Smooth muscle cell (in vitro differentiated cells): Measurements from ENCODE around the gene LIPE. TPM values are rescaled to one million over a fixed set of nuclear protein-coding genes. Genes with fewer than 3 reads are reported as not detected.

Experiments
- DNase-seq: peaks from one replicate; lab custom pipeline; 2025; ENCODE audit not compliant: unreplicated experiment; lab: John Stamatoyannopoulos, UW
- H2AFZ ChIP-seq: fragments of 200-600 bp; sonication (generic); 2 replicates; pipeline ENCODE4 v1.6.0; 2016; ENCODE audit warnings: antibody characterized with exemption, low read depth, mild to moderate bottlenecking
- H3F3A ChIP-seq: fragments of 200-600 bp; sonication (generic); 2 replicates; pipeline ENCODE4 v1.6.0; 2017; ENCODE audit warnings: antibody characterized with exemption, low read depth
- H3K27ac ChIP-seq: fragments of 200-600 bp; sonication (generic); 2 replicates; pipeline ENCODE4 v1.5.1; 2016; ENCODE audit warnings: low read depth, mild to moderate bottlenecking
- H3K27me3 ChIP-seq: fragments of 200-600 bp; sonication (generic); 2 replicates; pipeline ENCODE4 v1.6.1; 2016; ENCODE audit warnings: low read depth, mild to moderate bottlenecking
- H3K36me3 ChIP-seq: fragments of 200-600 bp; sonication (generic); 2 replicates; pipeline ENCODE4 v1.5.1; 2016; ENCODE audit warnings: low read depth
- H3K4me1 ChIP-seq: fragments of 200-600 bp; sonication (generic); 2 replicates; pipeline ENCODE4 v1.5.1; 2016; ENCODE audit warnings: low read depth
- H3K4me2 ChIP-seq: fragments of 200-600 bp; sonication (generic); 2 replicates; pipeline ENCODE4 v1.6.0; 2016; ENCODE audit warnings: mild to moderate bottlenecking
- H3K4me3 ChIP-seq: fragments of 200-600 bp; sonication (generic); 2 replicates; pipeline ENCODE4 v1.5.1; 2016; ENCODE audit warnings: mild to moderate bottlenecking
- H3K79me2 ChIP-seq: fragments of 200-600 bp; sonication (generic); 2 replicates; pipeline ENCODE4 v1.6.0; 2016; ENCODE audit warnings: low read depth, mild to moderate bottlenecking
- H3K9ac ChIP-seq: fragments of 200-600 bp; sonication (generic); 2 replicates; pipeline ENCODE4 v1.6.0; 2016; ENCODE audit warnings: low read depth
- H3K9me3 ChIP-seq: fragments of 200-600 bp; sonication (generic); replicated peaks from 2 replicates; pipeline ENCODE4 v1.5.1; 2016; ENCODE audit warnings: low read depth
- H4K20me1 ChIP-seq: fragments of 200-600 bp; sonication (generic); 2 replicates; pipeline ENCODE4 v1.6.0; 2016; ENCODE audit warnings: low read depth
- WGBS: methylation state at CpG from one replicate; pipeline ENCODE4 v1.1.7; 2016; ENCODE audit warnings: low lambda C conversion rate; 5-methylcytosine and 5-hydroxymethylcytosine counted together
- polyA plus RNA-seq: library from polyadenylated mRNA; unstranded; fragments of >200 nt; fragmentation: Nextera tagmentation; extraction: Ambion mirVana; gene quantifications from 2 replicates; pipeline ENCODE4 v1.2.1, GENCODE V29; 2016
- total RNA-seq: library from RNA; depleted of rRNA; stranded (reverse); fragments of >200 nt; gene quantifications from 2 replicates; pipeline ENCODE4 v1.2.3, GENCODE V29; 2014
- TF ChIP-seq, protein P1 (sequence below): fragments of 200-600 bp; sonication (generic); IDR thresholded peaks from 2 replicates; pipeline ENCODE4 v1.5.1; 2017; ENCODE audit warnings: borderline replicate concordance, mild to moderate bottlenecking, antibody characterized with exemption; ENCODE audit not compliant: insufficient read depth, poor library complexity, severe bottlenecking

Gene LIPE
- total and polyA plus RNA-seq, 2 experiments from 2014 or later: 8.4 to 9.2 TPM

GRCh38 chr19:42386974-42387707 lies 40.0 kb downstream of the LIPE start:
- peaks cover 31% of the 10 kb centered on the region for H3K27me3 ChIP-seq
- DNase-seq: peak; percentile 11
- WGBS: 4% methylated on average over 37 of the region's 48 CpGs

DNA sequence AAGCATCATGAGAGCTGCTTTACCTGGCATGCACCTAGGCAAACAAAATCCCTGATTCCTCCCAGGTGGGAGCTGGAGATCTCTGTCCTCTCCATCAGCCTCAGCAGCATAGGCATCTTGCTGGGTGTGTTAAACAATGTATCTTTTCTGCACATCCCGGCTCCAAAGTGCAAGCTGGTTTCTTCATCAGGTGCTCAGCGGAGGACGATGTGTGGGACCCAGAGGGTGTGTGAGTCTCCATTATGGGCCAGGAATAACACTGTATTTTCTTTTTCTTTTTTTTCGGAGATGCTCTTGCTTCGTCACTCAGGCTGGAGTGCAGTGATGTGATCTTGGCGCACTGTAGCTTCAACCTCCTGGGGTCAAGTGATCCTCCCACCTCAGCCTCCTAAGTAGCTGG lies 47.0 kb downstream of the LIPE start:
- TF ChIP-seq, protein P1, sequence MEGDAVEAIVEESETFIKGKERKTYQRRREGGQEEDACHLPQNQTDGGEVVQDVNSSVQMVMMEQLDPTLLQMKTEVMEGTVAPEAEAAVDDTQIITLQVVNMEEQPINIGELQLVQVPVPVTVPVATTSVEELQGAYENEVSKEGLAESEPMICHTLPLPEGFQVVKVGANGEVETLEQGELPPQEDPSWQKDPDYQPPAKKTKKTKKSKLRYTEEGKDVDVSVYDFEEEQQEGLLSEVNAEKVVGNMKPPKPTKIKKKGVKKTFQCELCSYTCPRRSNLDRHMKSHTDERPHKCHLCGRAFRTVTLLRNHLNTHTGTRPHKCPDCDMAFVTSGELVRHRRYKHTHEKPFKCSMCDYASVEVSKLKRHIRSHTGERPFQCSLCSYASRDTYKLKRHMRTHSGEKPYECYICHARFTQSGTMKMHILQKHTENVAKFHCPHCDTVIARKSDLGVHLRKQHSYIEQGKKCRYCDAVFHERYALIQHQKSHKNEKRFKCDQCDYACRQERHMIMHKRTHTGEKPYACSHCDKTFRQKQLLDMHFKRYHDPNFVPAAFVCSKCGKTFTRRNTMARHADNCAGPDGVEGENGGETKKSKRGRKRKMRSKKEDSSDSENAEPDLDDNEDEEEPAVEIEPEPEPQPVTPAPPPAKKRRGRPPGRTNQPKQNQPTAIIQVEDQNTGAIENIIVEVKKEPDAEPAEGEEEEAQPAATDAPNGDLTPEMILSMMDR: no peak
- Histone ChIP-seq H3K4me1 (no peaks in the 10 kb centered on the region), H4K20me1 (no peaks in the 10 kb centered on the region), H3K9me3 (no peaks in the 10 kb centered on the region), H3K27me3 (no peaks in the 10 kb centered on the region), H2AFZ (no peak overlapping the region), H3K9ac (no peak overlapping the region), H3K27ac (no peak overlapping the region), H3F3A (no peaks in the 10 kb centered on the region), H3K4me2 (no peak overlapping the region), H3K79me2 (no peaks in the 10 kb centered on the region), H3K36me3 (no peaks in the 10 kb centered on the region), H3K4me3 (no peak overlapping the region)
- no peak for DNase-seq
- WGBS: 89% methylated on average over 6 of the region's 6 CpGs

More at GRCh38 chr19:42386974-42387707, 40.0 kb downstream of the LIPE start:
- Histone ChIP-seq H4K20me1 (no peaks in the 10 kb centered on the region), H3K36me3 (no peaks in the 10 kb centered on the region), H3K27ac (no peak overlapping the region), H2AFZ (peak overlapping the region; percentile 56), H3K79me2 (no peaks in the 10 kb centered on the region), H3K4me3 (peak overlapping the region; percentile 49), H3K4me2 (peak overlapping the region; percentile 80), H3K9me3 (no peaks in the 10 kb centered on the region), H3K9ac (peak overlapping the region; percentile 1), H3F3A (no peaks in the 10 kb centered on the region), H3K4me1 (no peaks in the 10 kb centered on the region)
- TF ChIP-seq, protein P1: peak; percentile 38

- DNase-seq: no peak
- H3K27ac ChIP-seq: no peak overlapping the region
- H3F3A ChIP-seq: no peaks in the 10 kb centered on the region
- no peaks in the 10 kb centered on the region for H3K79me2 ChIP-seq
- no peak overlapping the region for H3K9ac ChIP-seq
- no peaks in the 10 kb centered on the region for H4K20me1 ChIP-seq
- H3K9me3 ChIP-seq: no peaks in the 10 kb centered on the region
- no peak overlapping the region for H3K4me2 ChIP-seq
- no peak overlapping the region for H2AFZ ChIP-seq
- H3K4me3 ChIP-seq: no peak overlapping the region
- WGBS: 81% methylated on average over 17 of the region's 17 CpGs
- no peaks in the 10 kb centered on the region for H3K4me1 ChIP-seq
- no peaks in the 10 kb centered on the region for H3K27me3 ChIP-seq
- TF ChIP-seq, protein P1: no peak
- H3K36me3 ChIP-seq: no peaks in the 10 kb centered on the region
Observed at GRCh38 chr19:42378225-42379215, 48.7 kb downstream of the LIPE start.
